HCT116 (cell line): ENCODE results near the gene DNAH7. TPM values are rescaled to one million over a fixed set of nuclear protein-coding genes. Genes with fewer than 3 reads are reported as not detected.

ENCODE experiments used
- ATAC-seq: fragments of 200-7000 bp; cut with Tn5 transposase; 2 replicates; pipeline ENCODE4 v1.9.1; 2020; ENCODE audit warnings: mild to moderate bottlenecking, moderate library complexity
- BruUV-seq: library from RNA; stranded (reverse); fragments of 400-500 nt; replicated peaks from 2 replicates; lab custom pipeline; 2021; lab: Mats Ljungman, UMichigan
- CTCF ChIA-PET: fragments of 300-600 bp; sonication (Branson Sonifier 250); formaldehyde crosslinking; loops from one replicate; lab custom pipeline; 2021; ENCODE audit warnings: antibody characterized with exemption; lab: Charles Lee
- POLR2A ChIA-PET: fragments of 300-600, 350-600 bp; sonication (Branson Sonifier 250); formaldehyde crosslinking; loops from one replicate; lab custom pipeline; 2021; ENCODE audit warnings: antibody characterized with exemption; lab: Charles Lee
- RAD21 ChIA-PET, 2 experiments: fragments of 300-600 bp; sonication (Branson Sonifier 250); formaldehyde crosslinking; loops; one replicate each; lab custom pipeline; 2023; ENCODE audit warnings: low total read pairs in 2 of 2; ENCODE audit not compliant: uncharacterized antibody in 2 of 2, unreplicated experiment in 2 of 2, low non-redundant PET in 1 of 2; lab: Charles Lee
- DNase-seq: peaks from one replicate; pipeline ENCODE4 v3.0.0-alpha.2; 2010; ENCODE audit warnings: low read depth, low spot score
- H2AFZ ChIP-seq: fragments of 200-600 bp; shearing (Covaris generic), sonication (generic); 2 replicates; pipeline ENCODE4 v1.6.1; 2017; ENCODE audit warnings: low read depth, mixed run types, mixed read lengths, antibody characterized with exemption, low read length; ENCODE audit not compliant: poor library complexity, severe bottlenecking
- H3K27ac ChIP-seq: 2 replicates; pipeline ENCODE4 v1.5.1; 2012; ENCODE audit warnings: low read depth, low read length
- H3K27me3 ChIP-seq: fragments of 200-600 bp; sonication (generic); 2 replicates; pipeline ENCODE4 v1.6.1; 2016; ENCODE audit warnings: mixed run types, low read length, mixed read lengths; ENCODE audit not compliant: insufficient read depth
- H3K36me3 ChIP-seq, 2 experiments: fragments of 200-500 bp in 1 of 2; fragments of 200-600 bp in 1 of 2; sonication (Bioruptor generic) in 1 of 2; sonication (generic) in 1 of 2; 2 replicates each; pipeline versions ENCODE4 v1.5.1 to v1.6.1; 2014 to 2016; ENCODE audit warnings: low read length in 2 of 2, inconsistent platforms in 1 of 2, mixed read lengths in 1 of 2, mixed run types in 1 of 2; ENCODE audit not compliant: insufficient read depth in 2 of 2, control insufficient read depth in 1 of 2
- H3K4me1 ChIP-seq, 2 experiments: fragments of 200-600 bp in 1 of 2; sonication (generic) in 1 of 2; 2 replicates each; pipeline versions ENCODE4 v1.5.1 to v1.6.1; 2012 to 2017; ENCODE audit warnings: low read length in 2 of 2, inconsistent platforms in 1 of 2, mild to moderate bottlenecking in 1 of 2, mixed read lengths in 1 of 2, mixed run types in 1 of 2, moderate library complexity in 1 of 2; ENCODE audit not compliant: insufficient read depth in 2 of 2, control insufficient read depth in 1 of 2
- H3K4me2 ChIP-seq: fragments of 200-600 bp; sonication (generic); 2 replicates; pipeline ENCODE4 v1.6.1; 2017; ENCODE audit warnings: mixed run types, low read length, mixed read lengths
- H3K4me3 ChIP-seq, 2 experiments: fragments of 200-600 bp in 1 of 2; sonication (generic) in 1 of 2; replicated peaks in 1 of 2; 2 replicates each; pipeline ENCODE4 v1.5.1; 2011 to 2016; ENCODE audit warnings: low read length in 2 of 2, control low read depth in 1 of 2, low read depth in 1 of 2, mild to moderate bottlenecking in 1 of 2, mixed read lengths in 1 of 2, mixed run types in 1 of 2
- H3K79me2 ChIP-seq: fragments of 200-600 bp; sonication (generic); 2 replicates; pipeline ENCODE4 v1.6.1; 2017; ENCODE audit warnings: mild to moderate bottlenecking, mixed run types, low read length, moderate library complexity, mixed read lengths; ENCODE audit not compliant: insufficient read depth
- H3K9ac ChIP-seq: fragments of 200-600 bp; sonication (generic); 2 replicates; pipeline ENCODE4 v1.6.1; 2016; ENCODE audit warnings: low read length, mixed read lengths
- H3K9me2 ChIP-seq: fragments of 200-600 bp; sonication (generic), shearing (Covaris generic); 2 replicates; pipeline ENCODE4 v1.6.1; 2017; ENCODE audit warnings: mixed run types, mild to moderate bottlenecking, moderate library complexity; ENCODE audit not compliant: insufficient read depth
- H3K9me3 ChIP-seq, 2 experiments: fragments of 200-500 bp in 1 of 2; fragments of 200-600 bp in 1 of 2; sonication (Bioruptor generic) in 1 of 2; sonication (generic) in 1 of 2; 2 replicates each; pipeline ENCODE4 v1.6.1; 2014 to 2017; ENCODE audit warnings: low read length in 2 of 2, mixed read lengths in 2 of 2, inconsistent platforms in 1 of 2, low read depth in 1 of 2, mild to moderate bottlenecking in 1 of 2, mixed run types in 1 of 2, moderate library complexity in 1 of 2; ENCODE audit not compliant: control insufficient read depth in 1 of 2, insufficient read depth in 1 of 2
- H4K20me1 ChIP-seq: fragments of 200-600 bp; sonication (generic), shearing (Covaris generic); 2 replicates; pipeline ENCODE4 v1.6.1; 2017; ENCODE audit warnings: mixed run types, mild to moderate bottlenecking, moderate library complexity; ENCODE audit not compliant: insufficient read depth
- ATF3 ChIP-seq: IDR thresholded peaks from 2 replicates; pipeline ENCODE4 v1.6.1; 2012
- CBX3 ChIP-seq: IDR thresholded peaks from 2 replicates; pipeline ENCODE4 v1.6.1; 2012; ENCODE audit warnings: low read depth
- CEBPB ChIP-seq: IDR thresholded peaks from 2 replicates; pipeline ENCODE4 v1.6.1; 2012; ENCODE audit warnings: low read depth
- EGR1 ChIP-seq: IDR thresholded peaks from 2 replicates; pipeline ENCODE4 v1.6.1; 2012; ENCODE audit warnings: low read depth
- ELF1 ChIP-seq: IDR thresholded peaks from 2 replicates; pipeline ENCODE4 v1.6.1; 2012; ENCODE audit warnings: low read depth, borderline replicate concordance
- EZH2 ChIP-seq: fragments of 200-600 bp; sonication (generic); IDR thresholded peaks from 2 replicates; pipeline ENCODE4 v1.6.1; 2017; ENCODE audit warnings: antibody characterized with exemption, mixed run types
- FOSL1 ChIP-seq: IDR thresholded peaks from 2 replicates; pipeline ENCODE4 v1.6.1; 2012; ENCODE audit warnings: low read depth
- POLR2A ChIP-seq: IDR thresholded peaks from 2 replicates; pipeline ENCODE4 v1.7.0; 2011; ENCODE audit warnings: borderline replicate concordance; ENCODE audit not compliant: insufficient read depth, insufficient read length; ENCODE audit errors: extremely low read depth
- POLR2AphosphoS5 ChIP-seq: IDR thresholded peaks from 2 replicates; pipeline ENCODE4 v1.6.1; 2011; ENCODE audit warnings: mild to moderate bottlenecking, low read depth, low read length, moderate library complexity
- RAD21 ChIP-seq: IDR thresholded peaks from 2 replicates; pipeline ENCODE4 v1.6.1; 2012; ENCODE audit warnings: low read depth, mild to moderate bottlenecking
- REST ChIP-seq: IDR thresholded peaks from 2 replicates; pipeline ENCODE4 v1.6.1; 2012; ENCODE audit warnings: low read depth
- SIN3A ChIP-seq: IDR thresholded peaks from 2 replicates; pipeline ENCODE4 v1.6.1; 2012; ENCODE audit warnings: low read depth
- SRF ChIP-seq: IDR thresholded peaks from 2 replicates; pipeline ENCODE4 v1.6.1; 2012; ENCODE audit warnings: low read depth
- YY1 ChIP-seq: IDR thresholded peaks from 2 replicates; pipeline ENCODE4 v1.6.1; 2011; ENCODE audit warnings: low read length, low read depth, moderate library complexity, mild to moderate bottlenecking; ENCODE audit not compliant: insufficient replicate concordance; ENCODE audit errors: extremely low read depth
- ZFX ChIP-seq: fragments of 450-650 bp; IDR thresholded peaks from 2 replicates; pipeline ENCODE4 v1.6.1; 2017
- ZNF274 ChIP-seq: fragments of 200-500 bp; sonication (Bioruptor generic); IDR thresholded peaks from 2 replicates; pipeline ENCODE4 v1.6.1; 2014; ENCODE audit warnings: mild to moderate bottlenecking, low read depth, low read length, inconsistent platforms
- intact Hi-C: fragments of 100-400 bp; cut with micrococcal nuclease; formaldehyde crosslinking; loops from 2 replicates; pipeline ENCODE4 v1.10.0; 2022
- total RNA-seq: library from RNA; stranded (reverse); gene quantifications from one replicate; pipeline ENCODE4 v1.2.1, GENCODE V29; 2021; ENCODE audit not compliant: unreplicated experiment

The DNAH7 gene
- total RNA-seq, 1 experiment from 2014 or later = not detected

GRCh38 chr2:195984923-195985726, 83.5 kb downstream of the DNAH7 start:
- Histone ChIP-seq H3K4me1 (no peaks in the 10 kb centered on the region), H4K20me1 (no peaks in the 10 kb centered on the region), H3K9me2 (no peaks in the 10 kb centered on the region), H3K9ac (no peak overlapping the region), H3K4me3 (no peak overlapping the region), H3K4me2 (no peak overlapping the region), H2AFZ (no peak overlapping the region), H3K27ac (no peak overlapping the region), H3K27me3 (no peaks in the 10 kb centered on the region), H3K9me3 (no peaks in the 10 kb centered on the region), H3K36me3 (no peaks in the 10 kb centered on the region)
- ATAC-seq = no peak
- no TSS peak for BruUV-seq
- POLR2A ChIA-PET = interaction anchor here (1.1 kb wide), 1 partner anchor 8 kb away, joined by 3 read pairs; no protein-coding TSS in a partner anchor
- no peak for DNase-seq
- RAD21 ChIA-PET = no interaction called here
- intact Hi-C loops = no loop called here
- TF ChIP-seq FOSL1 = no peak
- TF ChIP-seq EZH2 = no peak
- no peak for TF ChIP-seq SIN3A
- TF ChIP-seq SRF = no peak
- TF ChIP-seq CEBPB = no peak
- no peak for TF ChIP-seq YY1
- no peak for TF ChIP-seq RAD21
- no peak for TF ChIP-seq ZFX
- no peak for TF ChIP-seq ZNF274
- no peak for TF ChIP-seq POLR2AphosphoS5
- TF ChIP-seq CBX3 = no peak
- no peak for TF ChIP-seq EGR1
- no peak for TF ChIP-seq ATF3
- no peak for TF ChIP-seq POLR2A
- TF ChIP-seq REST = no peak
- TF ChIP-seq ELF1 = no peak
- TF ChIP-seq, all 23 proteins: peak for 0
- CTCF ChIA-PET = no interaction called here
- no peaks in the 10 kb centered on the region for H3K79me2 ChIP-seq
